HepG2 (cell line): Measurements from ENCODE around the gene TMEM131L. TPM values are rescaled to one million over a fixed set of nuclear protein-coding genes. Genes with fewer than 3 reads are reported as not detected.

Experiments
- AGO1 ChIP-seq: fragments of 200-400 bp; formaldehyde crosslinking; IDR thresholded peaks from 2 replicates; pipeline ENCODE4 v1.6.1; 2017; ENCODE audit warnings: mild to moderate bottlenecking, low read depth, low read length, moderate library complexity; ENCODE audit not compliant: poor library complexity, severe bottlenecking
- ARID2 ChIP-seq: sonication (generic); formaldehyde crosslinking; IDR thresholded peaks from 2 replicates; pipeline ENCODE4 v1.8.1; 2022; ENCODE audit warnings: mild to moderate bottlenecking, missing genetic modification reagents, borderline replicate concordance
- DNMT3B ChIP-seq: conservative IDR thresholded peaks from 2 replicates; pipeline ENCODE4 v1.6.1; 2016; ENCODE audit warnings: missing biosample characterization, control low read depth
- EP300 ChIP-seq, 3 experiments: sonication (generic) in 1 of 3; formaldehyde crosslinking in 1 of 3; IDR thresholded peaks; 2 replicates each; pipeline versions ENCODE4 v1.5.1 to v1.6.1; 2011 to 2020; ENCODE audit warnings: low read depth in 2 of 3, low read length in 2 of 3, borderline replicate concordance in 1 of 3, improper control_type of control experiment in 1 of 3, mild to moderate bottlenecking in 1 of 3, missing genetic modification reagents in 1 of 3, moderate library complexity in 1 of 3
- FOXM1 ChIP-seq: sonication (generic); formaldehyde crosslinking; IDR thresholded peaks from 2 replicates; pipeline ENCODE4 v1.5.0; 2020; ENCODE audit warnings: missing genetic modification reagents
- GLI4 ChIP-seq: sonication (generic); formaldehyde crosslinking; IDR thresholded peaks from 2 replicates; pipeline ENCODE4 v1.5.1; 2020; ENCODE audit warnings: missing genetic modification reagents, mild to moderate bottlenecking, moderate library complexity, borderline replicate concordance
- KDM6A ChIP-seq: IDR thresholded peaks from 2 replicates; pipeline ENCODE4 v1.6.1; 2016; ENCODE audit warnings: low read depth
- MATR3 ChIP-seq: sonication (generic); formaldehyde crosslinking; IDR thresholded peaks from 2 replicates; pipeline ENCODE4 v1.4.0; 2020; ENCODE audit warnings: missing genetic modification reagents
- POGK ChIP-seq: sonication (generic); formaldehyde crosslinking; conservative IDR thresholded peaks from 2 replicates; pipeline ENCODE4 v1.8.0; 2022; ENCODE audit warnings: mild to moderate bottlenecking, moderate library complexity, missing genetic modification reagents
- RBAK ChIP-seq: sonication (generic); formaldehyde crosslinking; IDR thresholded peaks from 2 replicates; pipeline ENCODE4 v1.5.1; 2020; ENCODE audit warnings: mild to moderate bottlenecking, missing genetic modification reagents
- TFDP1 ChIP-seq: IDR thresholded peaks from 2 replicates; pipeline ENCODE4 v1.6.1; 2016; ENCODE audit warnings: missing compliant biosample characterization, missing genetic modification reagents, borderline replicate concordance
- YEATS4 ChIP-seq: sonication (generic); formaldehyde crosslinking; IDR thresholded peaks from 2 replicates; pipeline ENCODE4 v1.4.0; 2020; ENCODE audit warnings: missing genetic modification reagents, borderline replicate concordance
- ZNF138 ChIP-seq: sonication (generic); formaldehyde crosslinking; IDR thresholded peaks from 2 replicates; pipeline ENCODE4 v1.5.0; 2020; ENCODE audit warnings: mild to moderate bottlenecking, low read depth, missing genetic modification reagents
- ZNF253 ChIP-seq: sonication (generic); formaldehyde crosslinking; IDR thresholded peaks from 2 replicates; pipeline ENCODE4 v1.8.0; 2022; ENCODE audit warnings: mild to moderate bottlenecking, missing genetic modification reagents, borderline replicate concordance
- ZNF354B ChIP-seq: sonication (generic); formaldehyde crosslinking; IDR thresholded peaks from 2 replicates; pipeline ENCODE4 v1.8.0; 2022; ENCODE audit warnings: mild to moderate bottlenecking, missing genetic modification reagents
- ZNF484 ChIP-seq: sonication (generic); formaldehyde crosslinking; IDR thresholded peaks from 2 replicates; pipeline ENCODE4 v1.5.1; 2020; ENCODE audit warnings: mild to moderate bottlenecking, low read depth, missing genetic modification reagents, borderline replicate concordance
- ZNF598 ChIP-seq: sonication (generic); formaldehyde crosslinking; IDR thresholded peaks from 2 replicates; pipeline ENCODE4 v1.5.1; 2020; ENCODE audit warnings: mild to moderate bottlenecking, missing genetic modification reagents, borderline replicate concordance
- ZNF749 ChIP-seq: sonication (generic); formaldehyde crosslinking; IDR thresholded peaks from 2 replicates; pipeline ENCODE4 v1.8.0; 2022; ENCODE audit warnings: mild to moderate bottlenecking, missing genetic modification reagents, moderate library complexity, borderline replicate concordance
- ZNF770 ChIP-seq: sonication (generic); formaldehyde crosslinking; IDR thresholded peaks from 2 replicates; pipeline ENCODE4 v1.5.0; 2020; ENCODE audit warnings: mild to moderate bottlenecking, missing genetic modification reagents
- polyA plus RNA-seq, 8 experiments: library from polyadenylated mRNA; depleted of rRNA in 3 of 8; stranded (reverse) in 7 of 8; unstranded in 1 of 8; fragments of >200 nt; fragmentation: Illumina TruSeq in 4 of 8; extraction: Trizol in 4 of 8; gene quantifications; 2 replicates each; pipeline versions ENCODE4 v1.2.1 to v1.2.3, GENCODE V29; 2011 to 2016; ENCODE audit warnings: low read depth in 4 of 8, missing spikeins in 1 of 8, mixed read lengths in 1 of 8; ENCODE audit not compliant: insufficient read depth in 1 of 8
- total RNA-seq, 5 experiments: library from RNA; depleted of rRNA; stranded (reverse); fragments of >200 nt; fragmentation: Illumina TruSeq; extraction: Trizol; gene quantifications; 2 replicates each; pipeline ENCODE4 v1.2.3, GENCODE V29; 2016; ENCODE audit warnings: low read depth in 1 of 5
- TF ChIP-seq, protein P1 (sequence below): sonication (generic); formaldehyde crosslinking; IDR thresholded peaks from 2 replicates; pipeline ENCODE4 v1.8.0; 2022; ENCODE audit warnings: mild to moderate bottlenecking, missing genetic modification reagents, moderate library complexity
- TF ChIP-seq, protein P2 (sequence below): sonication (generic); IDR thresholded peaks from 2 replicates; pipeline ENCODE4 v1.6.1; 2016; ENCODE audit warnings: low read depth, borderline replicate concordance

Gene TMEM131L
- total and polyA plus RNA-seq, 2 of the 13 experiments (the other 11 are each of a cell fraction or from before 2014, with no cell fraction given): 2.2 to 4.5 TPM

DNA sequence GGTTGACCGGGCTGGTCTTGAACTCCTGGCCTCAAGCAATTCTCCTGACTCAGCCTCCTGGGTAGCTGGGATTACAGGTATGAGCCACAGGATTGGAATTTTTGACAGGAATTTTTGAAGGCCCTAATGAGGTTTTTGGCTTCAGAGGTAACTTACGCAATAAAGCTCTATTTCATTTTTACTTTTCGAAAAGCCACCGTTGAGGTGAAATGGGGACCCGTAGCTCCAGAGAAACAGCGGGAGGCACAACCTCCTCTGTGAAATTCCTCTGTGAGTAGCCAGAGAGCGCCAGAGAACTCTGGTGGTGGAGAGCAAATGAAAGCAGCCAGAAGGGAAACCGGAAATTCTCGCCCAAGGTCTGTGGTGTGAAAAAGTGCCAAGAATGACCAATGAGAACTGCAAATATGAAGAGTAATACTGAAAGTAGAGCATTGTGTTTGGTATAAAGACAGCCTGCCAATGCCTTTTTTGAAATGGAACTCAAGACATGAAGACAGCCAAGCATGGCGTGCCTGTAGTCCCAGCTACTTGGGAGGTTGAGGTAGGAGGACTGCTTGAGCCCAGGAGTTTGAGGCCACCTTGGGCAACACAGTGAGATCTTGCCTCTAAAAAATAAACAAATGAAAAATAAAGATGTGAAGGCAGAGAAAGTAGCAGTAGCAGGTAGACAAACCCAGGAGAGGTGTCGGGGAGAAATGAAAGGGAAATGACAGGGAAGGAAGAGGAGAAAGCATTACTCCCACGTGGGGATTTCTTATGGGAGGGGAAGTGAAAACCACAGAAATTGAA, 33.0 kb upstream of the TMEM131L start (continued):
- no peak for TF ChIP-seq MATR3 (CRISPR knock-in tag)
- no peak for TF ChIP-seq ZNF354B
- TF ChIP-seq RBAK (CRISPR knock-in tag): no peak
- no peak for TF ChIP-seq ZNF749
- no peak for TF ChIP-seq DNMT3B (CRISPR knock-in tag)
- no peak for TF ChIP-seq KDM6A (CRISPR knock-in tag)
- TF ChIP-seq EP300 (IDR thresholded peaks at IDR 0.05; ENCODE audit: low read depth in 2 of 2, low read length in 2 of 2): no peak
- TF ChIP-seq EP300 (CRISPR knock-in tag; IDR thresholded peaks at IDR 0.05; ENCODE audit: borderline replicate concordance): no peak
- no peak for TF ChIP-seq ZNF770 (CRISPR knock-in tag)
- TF ChIP-seq POGK: no peak
- no peak for TF ChIP-seq ZNF598 (CRISPR knock-in tag)
- no peak for TF ChIP-seq ARID2 (CRISPR knock-in tag)
- TF ChIP-seq GLI4 (CRISPR knock-in tag): no peak
- no peak for TF ChIP-seq AGO1
- no peak for TF ChIP-seq ZNF253
- TF ChIP-seq, protein P1, sequence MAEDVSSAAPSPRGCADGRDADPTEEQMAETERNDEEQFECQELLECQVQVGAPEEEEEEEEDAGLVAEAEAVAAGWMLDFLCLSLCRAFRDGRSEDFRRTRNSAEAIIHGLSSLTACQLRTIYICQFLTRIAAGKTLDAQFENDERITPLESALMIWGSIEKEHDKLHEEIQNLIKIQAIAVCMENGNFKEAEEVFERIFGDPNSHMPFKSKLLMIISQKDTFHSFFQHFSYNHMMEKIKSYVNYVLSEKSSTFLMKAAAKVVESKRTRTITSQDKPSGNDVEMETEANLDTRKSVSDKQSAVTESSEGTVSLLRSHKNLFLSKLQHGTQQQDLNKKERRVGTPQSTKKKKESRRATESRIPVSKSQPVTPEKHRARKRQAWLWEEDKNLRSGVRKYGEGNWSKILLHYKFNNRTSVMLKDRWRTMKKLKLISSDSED: no peak
- TF ChIP-seq TFDP1 (CRISPR knock-in tag): peak; percentile 14; the same call in 1 of the 2 replicates
- TF ChIP-seq FOXM1 (CRISPR knock-in tag): no peak
- 0 out of 2 replicates have a peak, but pooled peaks have one; percentile 26 for TF ChIP-seq YEATS4 (CRISPR knock-in tag)
- no peak for TF ChIP-seq ZNF138 (CRISPR knock-in tag)
- TF ChIP-seq ZNF484 (CRISPR knock-in tag): no peak
- TF ChIP-seq, protein P2, sequence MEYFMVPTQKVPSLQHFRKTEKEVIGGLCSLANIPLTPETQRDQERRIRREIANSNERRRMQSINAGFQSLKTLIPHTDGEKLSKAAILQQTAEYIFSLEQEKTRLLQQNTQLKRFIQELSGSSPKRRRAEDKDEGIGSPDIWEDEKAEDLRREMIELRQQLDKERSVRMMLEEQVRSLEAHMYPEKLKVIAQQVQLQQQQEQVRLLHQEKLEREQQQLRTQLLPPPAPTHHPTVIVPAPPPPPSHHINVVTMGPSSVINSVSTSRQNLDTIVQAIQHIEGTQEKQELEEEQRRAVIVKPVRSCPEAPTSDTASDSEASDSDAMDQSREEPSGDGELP: no peak
